Neural cell (in vitro differentiated cells): ENCODE data around the gene SHLD2. TPM values are rescaled to one million over a fixed set of nuclear protein-coding genes. Genes with fewer than 3 reads are reported as not detected.

Source experiments
- H2AFZ ChIP-seq: fragments of 200-600, 300-800 bp; sonication (generic), shearing (Covaris generic); 2 replicates; pipeline ENCODE4 v1.6.0; 2014; ENCODE audit warnings: low read depth, mild to moderate bottlenecking, antibody characterized with exemption, low read length, moderate library complexity
- H3F3A ChIP-seq: fragments of 200-600 bp; shearing (Covaris generic); 2 replicates; pipeline ENCODE4 v1.6.1; 2016; ENCODE audit warnings: mild to moderate bottlenecking, moderate library complexity, mixed read lengths, antibody characterized with exemption, low read length; ENCODE audit not compliant: insufficient read depth, poor library complexity, severe bottlenecking
- H3K27ac ChIP-seq: fragments of 200-600, 300-800 bp; sonication (generic), shearing (Covaris generic); 2 replicates; pipeline ENCODE4 v1.5.1; 2014; ENCODE audit warnings: mild to moderate bottlenecking, low read length, moderate library complexity
- H3K27me3 ChIP-seq: fragments of 300-800, 200-600 bp; sonication (generic), shearing (Covaris generic); 2 replicates; pipeline ENCODE4 v1.6.0; 2014; ENCODE audit warnings: mild to moderate bottlenecking, low read depth, low read length, moderate library complexity; ENCODE audit not compliant: insufficient read depth
- H3K36me3 ChIP-seq: fragments of 300-800, 200-600 bp; sonication (generic), shearing (Covaris generic); 2 replicates; pipeline ENCODE4 v1.5.1; 2014; ENCODE audit warnings: mild to moderate bottlenecking, antibody characterized with exemption, low read length, moderate library complexity; ENCODE audit not compliant: insufficient read depth
- H3K4me2 ChIP-seq: fragments of 300-800, 200-600 bp; sonication (generic), shearing (Covaris generic); 2 replicates; pipeline ENCODE4 v1.6.0; 2014; ENCODE audit warnings: mild to moderate bottlenecking, low read length
- H3K4me3 ChIP-seq: fragments of 300-800, 200-600 bp; sonication (generic), shearing (Covaris generic); 2 replicates; pipeline ENCODE4 v1.5.1; 2014; ENCODE audit warnings: mild to moderate bottlenecking, low read length, moderate library complexity
- H3K79me2 ChIP-seq: fragments of 200-600 bp; shearing (Covaris generic); replicated peaks from 2 replicates; pipeline ENCODE4 v1.6.0; 2014; ENCODE audit warnings: mild to moderate bottlenecking, low read length, moderate library complexity; ENCODE audit not compliant: insufficient read depth
- H3K9ac ChIP-seq: fragments of 300-800, 200-600 bp; sonication (generic), shearing (Covaris generic); 2 replicates; pipeline ENCODE4 v1.6.1; 2016; ENCODE audit warnings: mild to moderate bottlenecking, low read length, mixed read lengths
- H3K9me2 ChIP-seq: fragments of 200-600 bp; shearing (Covaris generic); 2 replicates; pipeline ENCODE4 v1.6.1; 2016; ENCODE audit warnings: mild to moderate bottlenecking, low read length, mixed read lengths; ENCODE audit not compliant: insufficient read depth
- H3K9me3 ChIP-seq: fragments of 200-600, 300-800 bp; sonication (generic), shearing (Covaris generic); 2 replicates; pipeline ENCODE4 v1.6.1; 2016; ENCODE audit warnings: mild to moderate bottlenecking, mixed run types, low read length, moderate library complexity, mixed read lengths
- H4K20me1 ChIP-seq: fragments of 200-600 bp; shearing (Covaris generic); 2 replicates; pipeline ENCODE4 v1.6.1; 2016; ENCODE audit warnings: mild to moderate bottlenecking, mixed run types; ENCODE audit not compliant: insufficient read depth
- EP300 ChIP-seq: fragments of 450-650 bp; conservative IDR thresholded peaks from 2 replicates; pipeline ENCODE4 v1.6.1; 2014; ENCODE audit warnings: antibody characterized with exemption, mild to moderate bottlenecking, moderate library complexity; ENCODE audit not compliant: poor library complexity, severe bottlenecking
- EZH2 ChIP-seq: fragments of 200-600, 300-800 bp; shearing (Covaris generic), sonication (generic); IDR thresholded peaks from 2 replicates; pipeline ENCODE4 v1.6.1; 2014; ENCODE audit warnings: antibody characterized with exemption, low read length, borderline replicate concordance, mild to moderate bottlenecking; ENCODE audit not compliant: insufficient read depth, poor library complexity, severe bottlenecking
- MXI1 ChIP-seq: fragments of 450-650 bp; conservative IDR thresholded peaks from 2 replicates; pipeline ENCODE4 v1.6.1; 2014; ENCODE audit warnings: antibody characterized with exemption, mild to moderate bottlenecking; ENCODE audit not compliant: poor library complexity, severe bottlenecking
- POLR2AphosphoS5 ChIP-seq: IDR thresholded peaks from 2 replicates; pipeline ENCODE4 v1.6.1; 2012
- RAD21 ChIP-seq: fragments of 450-650 bp; conservative IDR thresholded peaks from 2 replicates; pipeline ENCODE4 v1.6.1; 2014; ENCODE audit warnings: antibody characterized with exemption, mild to moderate bottlenecking, moderate library complexity
- SMC3 ChIP-seq: fragments of 450-650 bp; conservative IDR thresholded peaks from 2 replicates; pipeline ENCODE4 v1.6.1; 2014; ENCODE audit warnings: antibody characterized with exemption, mild to moderate bottlenecking, moderate library complexity; ENCODE audit not compliant: poor library complexity
- TAF1 ChIP-seq: IDR thresholded peaks from 2 replicates; pipeline ENCODE4 v1.6.1; 2012; ENCODE audit warnings: low read depth
- polyA plus RNA-seq: library from polyadenylated mRNA; depleted of rRNA; stranded (reverse); fragments of >200 nt; gene quantifications from 2 replicates; pipeline ENCODE4 v1.2.3, GENCODE V29; 2014
- TF ChIP-seq, protein P1 (sequence below): IDR thresholded peaks from 2 replicates; pipeline ENCODE4 v1.6.1; 2012; ENCODE audit warnings: borderline replicate concordance
- TF ChIP-seq, protein P2 (sequence below): fragments of 450-650 bp; IDR thresholded peaks from 2 replicates; pipeline ENCODE4 v1.5.1; 2014; ENCODE audit warnings: antibody characterized with exemption, mild to moderate bottlenecking, moderate library complexity; ENCODE audit not compliant: poor library complexity, severe bottlenecking

Gene SHLD2
- polyA plus RNA-seq, 1 donor from 2014 or later, result 15.8 TPM

DNA sequence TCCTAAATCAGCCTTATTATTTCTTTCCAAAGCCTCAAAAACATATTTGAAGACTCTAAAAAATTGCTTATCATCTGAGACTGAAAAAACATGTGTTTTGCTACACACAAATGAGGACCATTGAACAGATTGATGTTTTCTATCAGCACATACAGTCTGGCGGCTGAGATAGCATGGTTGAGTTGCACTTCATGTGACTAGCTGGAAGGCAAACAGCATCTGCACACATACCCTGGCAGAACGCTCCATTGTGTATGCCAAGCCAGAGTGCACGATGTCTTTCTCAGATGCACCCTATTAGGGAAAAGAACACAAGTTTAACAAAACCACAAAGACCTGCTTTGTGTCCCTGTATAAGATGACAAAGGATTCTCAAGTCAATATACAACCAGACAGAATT, 41.9 kb upstream of the SHLD2 start:
- H3K9ac ChIP-seq, result no peak overlapping the region
- TF ChIP-seq MXI1, result no peak
- no peak for TF ChIP-seq RAD21
- TF ChIP-seq, protein P1, sequence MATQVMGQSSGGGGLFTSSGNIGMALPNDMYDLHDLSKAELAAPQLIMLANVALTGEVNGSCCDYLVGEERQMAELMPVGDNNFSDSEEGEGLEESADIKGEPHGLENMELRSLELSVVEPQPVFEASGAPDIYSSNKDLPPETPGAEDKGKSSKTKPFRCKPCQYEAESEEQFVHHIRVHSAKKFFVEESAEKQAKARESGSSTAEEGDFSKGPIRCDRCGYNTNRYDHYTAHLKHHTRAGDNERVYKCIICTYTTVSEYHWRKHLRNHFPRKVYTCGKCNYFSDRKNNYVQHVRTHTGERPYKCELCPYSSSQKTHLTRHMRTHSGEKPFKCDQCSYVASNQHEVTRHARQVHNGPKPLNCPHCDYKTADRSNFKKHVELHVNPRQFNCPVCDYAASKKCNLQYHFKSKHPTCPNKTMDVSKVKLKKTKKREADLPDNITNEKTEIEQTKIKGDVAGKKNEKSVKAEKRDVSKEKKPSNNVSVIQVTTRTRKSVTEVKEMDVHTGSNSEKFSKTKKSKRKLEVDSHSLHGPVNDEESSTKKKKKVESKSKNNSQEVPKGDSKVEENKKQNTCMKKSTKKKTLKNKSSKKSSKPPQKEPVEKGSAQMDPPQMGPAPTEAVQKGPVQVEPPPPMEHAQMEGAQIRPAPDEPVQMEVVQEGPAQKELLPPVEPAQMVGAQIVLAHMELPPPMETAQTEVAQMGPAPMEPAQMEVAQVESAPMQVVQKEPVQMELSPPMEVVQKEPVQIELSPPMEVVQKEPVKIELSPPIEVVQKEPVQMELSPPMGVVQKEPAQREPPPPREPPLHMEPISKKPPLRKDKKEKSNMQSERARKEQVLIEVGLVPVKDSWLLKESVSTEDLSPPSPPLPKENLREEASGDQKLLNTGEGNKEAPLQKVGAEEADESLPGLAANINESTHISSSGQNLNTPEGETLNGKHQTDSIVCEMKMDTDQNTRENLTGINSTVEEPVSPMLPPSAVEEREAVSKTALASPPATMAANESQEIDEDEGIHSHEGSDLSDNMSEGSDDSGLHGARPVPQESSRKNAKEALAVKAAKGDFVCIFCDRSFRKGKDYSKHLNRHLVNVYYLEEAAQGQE, result no peak
- TF ChIP-seq SMC3, result no peak
- TF ChIP-seq EZH2, result no peak
- TF ChIP-seq POLR2AphosphoS5, result no peak
- TF ChIP-seq, protein P2, sequence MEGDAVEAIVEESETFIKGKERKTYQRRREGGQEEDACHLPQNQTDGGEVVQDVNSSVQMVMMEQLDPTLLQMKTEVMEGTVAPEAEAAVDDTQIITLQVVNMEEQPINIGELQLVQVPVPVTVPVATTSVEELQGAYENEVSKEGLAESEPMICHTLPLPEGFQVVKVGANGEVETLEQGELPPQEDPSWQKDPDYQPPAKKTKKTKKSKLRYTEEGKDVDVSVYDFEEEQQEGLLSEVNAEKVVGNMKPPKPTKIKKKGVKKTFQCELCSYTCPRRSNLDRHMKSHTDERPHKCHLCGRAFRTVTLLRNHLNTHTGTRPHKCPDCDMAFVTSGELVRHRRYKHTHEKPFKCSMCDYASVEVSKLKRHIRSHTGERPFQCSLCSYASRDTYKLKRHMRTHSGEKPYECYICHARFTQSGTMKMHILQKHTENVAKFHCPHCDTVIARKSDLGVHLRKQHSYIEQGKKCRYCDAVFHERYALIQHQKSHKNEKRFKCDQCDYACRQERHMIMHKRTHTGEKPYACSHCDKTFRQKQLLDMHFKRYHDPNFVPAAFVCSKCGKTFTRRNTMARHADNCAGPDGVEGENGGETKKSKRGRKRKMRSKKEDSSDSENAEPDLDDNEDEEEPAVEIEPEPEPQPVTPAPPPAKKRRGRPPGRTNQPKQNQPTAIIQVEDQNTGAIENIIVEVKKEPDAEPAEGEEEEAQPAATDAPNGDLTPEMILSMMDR, result no peak
- TF ChIP-seq EP300, result no peak
- TF ChIP-seq TAF1, result no peak
- no peak overlapping the region for H3K4me3 ChIP-seq
- no peak overlapping the region for H2AFZ ChIP-seq
- no peaks in the 10 kb centered on the region for H3F3A ChIP-seq
- H3K9me3 ChIP-seq, result no peaks in the 10 kb centered on the region
- H3K27ac ChIP-seq, result no peak overlapping the region
- H3K4me2 ChIP-seq, result no peak overlapping the region
- H3K27me3 ChIP-seq, result no peaks in the 10 kb centered on the region
- H3K9me2 ChIP-seq, result no peaks in the 10 kb centered on the region
- H3K79me2 ChIP-seq, result no peaks in the 10 kb centered on the region
- H4K20me1 ChIP-seq, result no peaks in the 10 kb centered on the region
- peaks cover 8% of the 10 kb centered on the region for H3K36me3 ChIP-seq

DNA sequence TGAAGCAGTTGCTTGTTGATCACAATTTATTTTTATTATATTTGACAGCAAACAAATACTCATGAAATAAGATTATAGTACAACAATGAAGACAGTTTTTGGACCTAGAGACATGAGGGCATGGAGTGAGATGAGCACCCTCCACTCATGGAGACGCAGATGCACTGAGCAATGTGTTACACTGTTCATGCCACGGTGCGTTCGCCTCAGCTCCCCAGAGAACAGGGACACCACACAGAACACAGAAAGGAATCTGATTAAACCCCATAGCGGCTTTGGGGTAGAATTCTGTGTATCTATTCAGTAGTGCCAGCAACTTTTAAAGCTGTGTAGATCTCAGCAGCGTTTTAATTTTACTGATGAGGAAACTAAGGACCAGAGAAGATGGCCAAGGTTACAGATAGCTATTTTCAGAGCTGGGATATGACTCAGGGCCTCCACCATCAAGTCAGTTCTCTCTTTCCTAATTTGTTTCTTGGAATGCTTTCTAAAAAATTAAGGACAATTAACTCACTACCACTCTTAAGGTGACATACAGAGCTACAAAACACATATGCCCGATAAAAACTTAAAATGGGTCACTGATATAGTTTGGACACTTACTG, 41.3 kb upstream of the SHLD2 start:
- H3K27me3 ChIP-seq, result no peaks in the 10 kb centered on the region
- H3K4me3 ChIP-seq, result no peak overlapping the region
- H3K9me3 ChIP-seq, result no peaks in the 10 kb centered on the region
- H3K36me3 ChIP-seq, result peaks cover 8% of the 10 kb centered on the region
- no peak overlapping the region for H3K9ac ChIP-seq
- H3K27ac ChIP-seq, result no peak overlapping the region
- TF ChIP-seq, protein P2, result no peak
- TF ChIP-seq, protein P1, result no peak
- no peak for TF ChIP-seq POLR2AphosphoS5
- TF ChIP-seq TAF1, result no peak
- no peak for TF ChIP-seq SMC3
- TF ChIP-seq EZH2, result no peak
- H3K9me2 ChIP-seq, result no peaks in the 10 kb centered on the region
- H4K20me1 ChIP-seq, result no peaks in the 10 kb centered on the region
- H3F3A ChIP-seq, result no peaks in the 10 kb centered on the region
- no peak overlapping the region for H3K4me2 ChIP-seq
- no peak overlapping the region for H2AFZ ChIP-seq
- no peaks in the 10 kb centered on the region for H3K79me2 ChIP-seq
